ENCODE data around the gene CNTN4.
"Not testable (repeated sequence)": the region's sequence is repeated elsewhere in the genome, so short reads cannot be mapped to it uniquely, and the experiment has no call there.

Gene CNTN4

GRCh38 chr3:2869905-2870304, 771.2 kb downstream of the CNTN4 start:
- DNase-seq, result no peak

- DNase-seq, result no peak
Observed at GRCh38 chr3:2870724-2871333, 772.2 kb downstream of the CNTN4 start.

- DNase-seq, result no peak
Observed at GRCh38 chr3:2872884-2873283, 774.2 kb downstream of the CNTN4 start.

GRCh38 chr3:2873986-2874385, 775.3 kb downstream of the CNTN4 start:
- DNase-seq, result no peak

GRCh38 chr3:2875699-2876098, 777.0 kb downstream of the CNTN4 start:
- DNase-seq, result no peak

- no peak for DNase-seq
Observed at GRCh38 chr3:2876362-2876761, 777.7 kb downstream of the CNTN4 start.

- no peak for DNase-seq
Observed at GRCh38 chr3:2879023-2879422, 780.4 kb downstream of the CNTN4 start.

GRCh38 chr3:2879587-2879986, 780.9 kb downstream of the CNTN4 start:
- DNase-seq, result no peak

- no peak for DNase-seq
Observed at GRCh38 chr3:2880218-2880756, 781.6 kb downstream of the CNTN4 start.

- no peak for DNase-seq
Observed at GRCh38 chr3:2883283-2883682, 784.6 kb downstream of the CNTN4 start.

GRCh38 chr3:2888592-2888991, 789.9 kb downstream of the CNTN4 start:
- no peak for DNase-seq

GRCh38 chr3:2889736-2890135, 791.1 kb downstream of the CNTN4 start:
- DNase-seq, result no peak

- peak; percentile 3 for DNase-seq
Observed at GRCh38 chr3:2896308-2896939, 797.8 kb downstream of the CNTN4 start.

GRCh38 chr3:2897821-2898220, 799.2 kb downstream of the CNTN4 start:
- DNase-seq, result no peak

GRCh38 chr3:2898591-2899353, 800.1 kb downstream of the CNTN4 start:
- DNase-seq, result no peak

GRCh38 chr3:2904054-2904453, 805.4 kb downstream of the CNTN4 start:
- no peak for DNase-seq

- no peak for DNase-seq
Observed at GRCh38 chr3:2908693-2909351, 810.2 kb downstream of the CNTN4 start.

GRCh38 chr3:2910997-2911396, 812.3 kb downstream of the CNTN4 start:
- no peak for DNase-seq

- DNase-seq, result no peak
Observed at GRCh38 chr3:2915826-2916225, 817.2 kb downstream of the CNTN4 start.

- DNase-seq, result not testable (repeated sequence)
Observed at GRCh38 chr3:2916640-2917039, 818.0 kb downstream of the CNTN4 start.

GRCh38 chr3:2920103-2920502, 821.4 kb downstream of the CNTN4 start:
- no peak for DNase-seq

- DNase-seq, result no peak
Observed at GRCh38 chr3:2921452-2921851, 822.8 kb downstream of the CNTN4 start.

GRCh38 chr3:2921903-2922302, 823.2 kb downstream of the CNTN4 start:
- DNase-seq, result peak; percentile 27

All from fibroblast of skin of abdomen (primary cell).